CD14-positive monocyte (primary cell): Measurements from ENCODE around the gene SYDE2. TPM values are rescaled to one million over a fixed set of nuclear protein-coding genes. Genes with fewer than 3 reads are reported as not detected.

ENCODE experiments used
- DNase-seq, 3 donors: peaks; one replicate each; pipeline ENCODE4 v3.0.0-alpha.2; 2011 to 2022
- H2AFZ ChIP-seq: 2 replicates; pipeline ENCODE4 v1.6.0; 2012; ENCODE audit warnings: mild to moderate bottlenecking, low read depth, low read length, inconsistent platforms; ENCODE audit not compliant: insufficient read depth, poor library complexity, severe bottlenecking
- H3K27ac ChIP-seq, 2 donors: 1 replicate in 1 of 2; 2 replicates in 1 of 2; pipeline ENCODE4 v1.5.1; 2012 to 2013; ENCODE audit warnings: low read length in 2 of 2, control low read depth in 1 of 2, inconsistent platforms in 1 of 2, low read depth in 1 of 2, mild to moderate bottlenecking in 1 of 2
- H3K27me3 ChIP-seq, 2 donors: one replicate each; pipeline versions ENCODE4 v1.6.0 to v1.6.1; 2011 to 2013; ENCODE audit warnings: low read length in 2 of 2; ENCODE audit not compliant: control insufficient read depth in 2 of 2, insufficient read depth in 2 of 2
- H3K36me3 ChIP-seq, 2 donors: replicated peaks in 1 of 2; 1 replicate in 1 of 2; 2 replicates in 1 of 2; pipeline versions ENCODE4 v1.5.1 to v1.6.1; 2012 to 2013; ENCODE audit warnings: low read length in 2 of 2, control low read depth in 1 of 2, inconsistent platforms in 1 of 2, mild to moderate bottlenecking in 1 of 2; ENCODE audit not compliant: insufficient read depth in 2 of 2, control insufficient read depth in 1 of 2
- H3K4me1 ChIP-seq, 2 donors: 1 replicate in 1 of 2; 2 replicates in 1 of 2; pipeline versions ENCODE4 v1.5.1 to v1.6.1; 2012 to 2013; ENCODE audit warnings: low read length in 2 of 2, control low read depth in 1 of 2, inconsistent platforms in 1 of 2, mild to moderate bottlenecking in 1 of 2, moderate library complexity in 1 of 2; ENCODE audit not compliant: insufficient read depth in 2 of 2, control insufficient read depth in 1 of 2
- H3K4me2 ChIP-seq: replicated peaks from 2 replicates; pipeline ENCODE3; 2012; ENCODE audit warnings: low read length, moderate library complexity, mild to moderate bottlenecking; ENCODE audit not compliant: poor library complexity, severe bottlenecking; ENCODE audit errors: extremely low read depth
- H3K4me3 ChIP-seq, 3 experiments: fragments of 200-600 bp in 1 of 3; sonication (generic) in 1 of 3; replicated peaks in 1 of 3; 1 replicate in 2 of 3; 2 replicates in 1 of 3; pipeline ENCODE4 v1.5.1; 2011 to 2013; ENCODE audit warnings: low read length in 3 of 3, mild to moderate bottlenecking in 3 of 3, control low read depth in 2 of 3, low read depth in 2 of 3, inconsistent platforms in 1 of 3, moderate library complexity in 1 of 3
- H3K79me2 ChIP-seq: 2 replicates; pipeline ENCODE4 v1.6.0; 2012; ENCODE audit warnings: mild to moderate bottlenecking, control low read depth, inconsistent platforms, low read length, moderate library complexity; ENCODE audit not compliant: insufficient read depth
- H3K9ac ChIP-seq: 2 replicates; pipeline ENCODE4 v1.6.0; 2017; ENCODE audit warnings: low read length, mild to moderate bottlenecking; ENCODE audit not compliant: insufficient read depth, poor library complexity, severe bottlenecking
- H3K9me3 ChIP-seq, 2 donors: replicated peaks in 1 of 2; 1 replicate in 1 of 2; 2 replicates in 1 of 2; pipeline versions ENCODE4 v1.5.1 to v1.6.1; 2012 to 2013; ENCODE audit warnings: low read length in 2 of 2, control low read depth in 1 of 2; ENCODE audit not compliant: control insufficient read depth in 1 of 2, insufficient read depth in 1 of 2
- H4K20me1 ChIP-seq: 2 replicates; pipeline ENCODE4 v1.6.0; 2012; ENCODE audit warnings: mild to moderate bottlenecking, low read length, control low read depth, moderate library complexity; ENCODE audit not compliant: insufficient read depth
- H3K27ac Mint-ChIP-seq, 7 donors: one replicate each; pipeline ENCODE4 v1.8.0; 2020; ENCODE audit warnings: mild to moderate bottlenecking in 7 of 7, mixed read lengths in 7 of 7, moderate library complexity in 6 of 7, inconsistent platforms in 2 of 7
- H3K27me3 Mint-ChIP-seq, 3 donors: one replicate each; pipeline ENCODE4 v1.8.0; 2021 to 2022; ENCODE audit warnings: low read depth in 3 of 3, mild to moderate bottlenecking in 3 of 3, mixed read lengths in 3 of 3, moderate library complexity in 3 of 3, inconsistent platforms in 1 of 3
- H3K36me3 Mint-ChIP-seq, 2 donors: one replicate each; pipeline ENCODE4 v1.8.0; 2020; ENCODE audit warnings: mixed read lengths in 2 of 2, inconsistent platforms in 1 of 2, mild to moderate bottlenecking in 1 of 2
- H3K4me1 Mint-ChIP-seq: one replicate; pipeline ENCODE4 v1.8.0; 2020; ENCODE audit warnings: mild to moderate bottlenecking, mixed read lengths
- H3K4me3 Mint-ChIP-seq, 2 donors: one replicate each; pipeline ENCODE4 v1.8.0; 2020; ENCODE audit warnings: mild to moderate bottlenecking in 2 of 2, mixed read lengths in 2 of 2, moderate library complexity in 1 of 2
- H3K9me3 Mint-ChIP-seq, 7 donors: one replicate each; pipeline ENCODE4 v1.8.0; 2020 to 2022; ENCODE audit warnings: mixed read lengths in 7 of 7, mild to moderate bottlenecking in 6 of 7, moderate library complexity in 6 of 7, inconsistent platforms in 2 of 7
- CTCF ChIP-seq: fragments of 200-600 bp; IDR thresholded peaks from one replicate; pipeline ENCODE4 v1.8.0; 2022; ENCODE audit warnings: antibody characterized with exemption, mild to moderate bottlenecking
- WGBS: methylation state at CpG from one replicate; pipeline ENCODE4 v1.1.5; 2013; ENCODE audit warnings: missing lambda C conversion rate; ENCODE audit not compliant: insufficient coverage; 5-methylcytosine and 5-hydroxymethylcytosine counted together
- intact Hi-C, 2 donors: fragments of 100-400 bp; cut with micrococcal nuclease; formaldehyde crosslinking; loops; one replicate each; pipeline versions ENCODE4 v1.15.0 to v1.15.1; 2023
- polyA plus RNA-seq, 3 donors: library from polyadenylated mRNA; depleted of rRNA in 1 of 3; unstranded in 2 of 3; stranded (reverse) in 1 of 3; fragments of 300-500 nt in 2 of 3; fragments of >200 nt in 1 of 3; fragmentation: Illumina TruSeq in 2 of 3; gene quantifications; 1 replicate in 2 of 3; 2 replicates in 1 of 3; pipeline ENCODE4 v1.2.3, GENCODE V29; 2012 to 2021

Gene SYDE2
- polyA plus RNA-seq, 3 donors = not detected

- no peaks in the 10 kb centered on the region for H3K36me3 ChIP-seq
- peaks cover 5% of the 10 kb centered on the region for H3K4me1 Mint-ChIP-seq
- H3K27me3 ChIP-seq = no peaks in the 10 kb centered on the region
- no peak for DNase-seq
- no peak overlapping the region for H3K4me3 Mint-ChIP-seq
- H3K4me2 ChIP-seq = no peak overlapping the region
- intact Hi-C loops = no loop called here
- H3K9ac ChIP-seq = no peak overlapping the region
- H3K27ac Mint-ChIP-seq = no peak overlapping the region
- no peaks in the 10 kb centered on the region for H3K9me3 Mint-ChIP-seq
- H3K79me2 ChIP-seq = no peaks in the 10 kb centered on the region
- H3K4me1 ChIP-seq = no peaks in the 10 kb centered on the region
- no peaks in the 10 kb centered on the region for H3K9me3 ChIP-seq
- 90% methylated on average over 7 of the region's 9 CpGs for WGBS
- no peaks in the 10 kb centered on the region for H3K36me3 Mint-ChIP-seq
- no peak overlapping the region for H3K4me3 ChIP-seq
- TF ChIP-seq CTCF = no peak
- H3K27me3 Mint-ChIP-seq = peaks cover 0 to 1% (median 0%) of the 10 kb centered on the region in 3 donors
- no peak overlapping the region for H2AFZ ChIP-seq
- no peak overlapping the region for H3K27ac ChIP-seq
- no peaks in the 10 kb centered on the region for H4K20me1 ChIP-seq
Observed at GRCh38 chr1:85137660-85138059, 63.2 kb downstream of the SYDE2 start.

GRCh38 chr1:85135392-85135798 lies 65.4 kb downstream of the SYDE2 start:
- Mint-ChIP-seq H3K27me3 (no peaks in the 10 kb centered on the region), H3K36me3 (no peaks in the 10 kb centered on the region), H3K4me3 (no peak overlapping the region), H3K9me3 (no peaks in the 10 kb centered on the region), H3K4me1 (peaks cover 2% of the 10 kb centered on the region), H3K27ac (no peak overlapping the region)
- H3K36me3 ChIP-seq = no peaks in the 10 kb centered on the region
- H2AFZ ChIP-seq = no peak overlapping the region
- no peaks in the 10 kb centered on the region for H4K20me1 ChIP-seq
- no peaks in the 10 kb centered on the region for H3K27me3 ChIP-seq
- no peak overlapping the region for H3K4me2 ChIP-seq
- H3K79me2 ChIP-seq = no peaks in the 10 kb centered on the region
- H3K27ac ChIP-seq = no peak overlapping the region
- intact Hi-C loops = no loop called here
- DNase-seq = no peak
- no peaks in the 10 kb centered on the region for H3K4me1 ChIP-seq
- H3K9ac ChIP-seq = no peak overlapping the region
- no peaks in the 10 kb centered on the region for H3K9me3 ChIP-seq
- no peak for TF ChIP-seq CTCF
- H3K4me3 ChIP-seq = no peak overlapping the region
- no CpG with 5 or more reads among the region's 1 CpG for WGBS
